Mammary epithelial cell (primary cell): Measurements from ENCODE around the gene SMIM22.

ENCODE experiments used
- CTCF ChIP-seq, 2 donors: IDR thresholded peaks in 1 of 2; conservative IDR thresholded peaks in 1 of 2; 2 replicates each; pipeline ENCODE4 v1.5.1; 2011 to 2012; ENCODE audit warnings: inconsistent platforms in 2 of 2, low read length in 2 of 2, mild to moderate bottlenecking in 2 of 2, control low read depth in 1 of 2, low read depth in 1 of 2; ENCODE audit not compliant: insufficient read depth in 1 of 2; ENCODE audit errors: extremely low read depth in 1 of 2
- EZH2 ChIP-seq: IDR thresholded peaks from 2 replicates; pipeline ENCODE4 v1.6.1; 2012; ENCODE audit warnings: low read length, inconsistent platforms, borderline replicate concordance

- no peak for TF ChIP-seq CTCF (conservative IDR thresholded peaks at IDR 0.05 in 1 of 2, IDR thresholded peaks at IDR 0.05 in 1 of 2; ENCODE audit: extremely low read depth in 1 of 2, insufficient read depth in 1 of 2, low read depth in 1 of 2, low read length in 2 of 2)
- no peak for TF ChIP-seq EZH2
Measured at GRCh38 chr16:4783251-4783950, 11.8 kb upstream of the SMIM22 start.
